ENCODE data around the gene ESPN.

DNA sequence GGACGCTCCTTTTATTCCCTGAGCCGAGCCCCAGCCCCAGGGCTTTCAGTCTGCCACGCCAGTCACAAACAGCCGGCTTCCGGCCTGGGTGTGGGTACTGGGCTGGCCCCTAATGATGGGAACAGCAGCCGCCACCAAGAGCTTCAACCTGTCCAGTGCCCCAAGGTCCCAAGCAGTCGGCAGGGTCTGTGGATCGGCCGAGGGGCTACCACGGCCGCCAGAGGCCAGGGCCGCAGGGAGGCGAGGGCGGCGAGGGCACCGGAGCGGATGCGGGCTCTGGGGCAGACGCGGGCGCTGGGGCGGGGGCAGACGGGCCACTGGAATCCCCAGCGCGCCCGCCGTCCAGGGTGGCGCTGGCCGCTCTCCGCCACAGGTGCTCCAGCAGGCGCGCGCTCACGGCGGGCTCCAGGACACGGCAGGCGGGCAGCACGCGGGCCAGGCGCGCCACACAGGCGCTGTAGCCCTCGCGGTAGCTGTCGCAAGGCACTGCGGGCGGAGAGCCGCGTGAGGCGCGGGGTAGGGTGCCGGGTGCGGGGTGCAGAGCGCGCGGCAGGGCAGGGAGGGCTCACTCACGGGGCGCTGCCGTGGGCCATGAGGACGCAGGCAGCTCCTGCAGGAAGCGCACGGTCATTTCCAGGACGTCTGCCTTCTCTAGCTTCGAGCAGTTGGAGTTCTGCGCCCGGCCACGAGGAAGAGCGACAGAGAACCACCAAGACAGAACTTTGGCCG, 5.7 kb upstream of the ESPN start:
- TF ChIP-seq, protein P1, sequence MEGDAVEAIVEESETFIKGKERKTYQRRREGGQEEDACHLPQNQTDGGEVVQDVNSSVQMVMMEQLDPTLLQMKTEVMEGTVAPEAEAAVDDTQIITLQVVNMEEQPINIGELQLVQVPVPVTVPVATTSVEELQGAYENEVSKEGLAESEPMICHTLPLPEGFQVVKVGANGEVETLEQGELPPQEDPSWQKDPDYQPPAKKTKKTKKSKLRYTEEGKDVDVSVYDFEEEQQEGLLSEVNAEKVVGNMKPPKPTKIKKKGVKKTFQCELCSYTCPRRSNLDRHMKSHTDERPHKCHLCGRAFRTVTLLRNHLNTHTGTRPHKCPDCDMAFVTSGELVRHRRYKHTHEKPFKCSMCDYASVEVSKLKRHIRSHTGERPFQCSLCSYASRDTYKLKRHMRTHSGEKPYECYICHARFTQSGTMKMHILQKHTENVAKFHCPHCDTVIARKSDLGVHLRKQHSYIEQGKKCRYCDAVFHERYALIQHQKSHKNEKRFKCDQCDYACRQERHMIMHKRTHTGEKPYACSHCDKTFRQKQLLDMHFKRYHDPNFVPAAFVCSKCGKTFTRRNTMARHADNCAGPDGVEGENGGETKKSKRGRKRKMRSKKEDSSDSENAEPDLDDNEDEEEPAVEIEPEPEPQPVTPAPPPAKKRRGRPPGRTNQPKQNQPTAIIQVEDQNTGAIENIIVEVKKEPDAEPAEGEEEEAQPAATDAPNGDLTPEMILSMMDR (IDR thresholded peaks at IDR 0.05; ENCODE audit: low read depth, low read length): no peak
- TF ChIP-seq POLR2A (IDR thresholded peaks at IDR 0.05; ENCODE audit: extremely low read depth, insufficient read length) (no peak), MYC (IDR thresholded peaks at IDR 0.05; ENCODE audit: low read depth, low read length) (no peak)
- TF ChIP-seq, protein P2, sequence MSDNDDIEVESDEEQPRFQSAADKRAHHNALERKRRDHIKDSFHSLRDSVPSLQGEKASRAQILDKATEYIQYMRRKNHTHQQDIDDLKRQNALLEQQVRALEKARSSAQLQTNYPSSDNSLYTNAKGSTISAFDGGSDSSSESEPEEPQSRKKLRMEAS (IDR thresholded peaks at IDR 0.05; ENCODE audit: low read depth, low read length): no peak
